ENCODE data around the gene MCRIP1.

DNA sequence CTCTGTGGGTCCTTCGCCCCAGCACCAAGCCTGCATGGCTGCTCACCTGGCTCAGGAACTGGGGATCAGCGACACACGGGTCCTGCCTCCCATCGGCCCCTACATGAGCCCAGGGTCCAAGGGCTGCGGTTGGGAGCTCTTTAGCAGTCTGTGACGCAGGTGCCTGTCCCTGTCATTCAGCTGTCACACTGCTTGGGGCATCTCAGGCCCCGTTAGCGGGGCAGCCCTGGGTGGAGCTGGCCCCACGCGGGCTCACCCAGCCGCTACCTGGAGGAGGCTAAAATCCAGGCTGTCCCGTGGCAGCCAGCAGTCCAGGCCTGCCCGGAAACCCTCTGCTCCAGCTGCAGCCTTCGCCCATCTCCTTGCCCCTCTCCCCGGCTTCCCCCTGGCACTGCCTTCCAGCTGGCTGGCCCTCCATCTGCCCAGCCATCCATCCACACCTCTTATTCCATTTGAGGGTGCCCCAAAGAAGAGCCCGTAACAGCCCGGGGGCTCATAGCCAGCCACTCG lies 25.8 kb downstream of the MCRIP1 start:
- no peak for TF ChIP-seq TCF7L2 (IDR thresholded peaks at IDR 0.05; ENCODE audit: low read depth, low read length)
- TF ChIP-seq, protein P1, sequence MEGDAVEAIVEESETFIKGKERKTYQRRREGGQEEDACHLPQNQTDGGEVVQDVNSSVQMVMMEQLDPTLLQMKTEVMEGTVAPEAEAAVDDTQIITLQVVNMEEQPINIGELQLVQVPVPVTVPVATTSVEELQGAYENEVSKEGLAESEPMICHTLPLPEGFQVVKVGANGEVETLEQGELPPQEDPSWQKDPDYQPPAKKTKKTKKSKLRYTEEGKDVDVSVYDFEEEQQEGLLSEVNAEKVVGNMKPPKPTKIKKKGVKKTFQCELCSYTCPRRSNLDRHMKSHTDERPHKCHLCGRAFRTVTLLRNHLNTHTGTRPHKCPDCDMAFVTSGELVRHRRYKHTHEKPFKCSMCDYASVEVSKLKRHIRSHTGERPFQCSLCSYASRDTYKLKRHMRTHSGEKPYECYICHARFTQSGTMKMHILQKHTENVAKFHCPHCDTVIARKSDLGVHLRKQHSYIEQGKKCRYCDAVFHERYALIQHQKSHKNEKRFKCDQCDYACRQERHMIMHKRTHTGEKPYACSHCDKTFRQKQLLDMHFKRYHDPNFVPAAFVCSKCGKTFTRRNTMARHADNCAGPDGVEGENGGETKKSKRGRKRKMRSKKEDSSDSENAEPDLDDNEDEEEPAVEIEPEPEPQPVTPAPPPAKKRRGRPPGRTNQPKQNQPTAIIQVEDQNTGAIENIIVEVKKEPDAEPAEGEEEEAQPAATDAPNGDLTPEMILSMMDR (IDR thresholded peaks at IDR 0.05) = no peak
- TF ChIP-seq, protein P2, sequence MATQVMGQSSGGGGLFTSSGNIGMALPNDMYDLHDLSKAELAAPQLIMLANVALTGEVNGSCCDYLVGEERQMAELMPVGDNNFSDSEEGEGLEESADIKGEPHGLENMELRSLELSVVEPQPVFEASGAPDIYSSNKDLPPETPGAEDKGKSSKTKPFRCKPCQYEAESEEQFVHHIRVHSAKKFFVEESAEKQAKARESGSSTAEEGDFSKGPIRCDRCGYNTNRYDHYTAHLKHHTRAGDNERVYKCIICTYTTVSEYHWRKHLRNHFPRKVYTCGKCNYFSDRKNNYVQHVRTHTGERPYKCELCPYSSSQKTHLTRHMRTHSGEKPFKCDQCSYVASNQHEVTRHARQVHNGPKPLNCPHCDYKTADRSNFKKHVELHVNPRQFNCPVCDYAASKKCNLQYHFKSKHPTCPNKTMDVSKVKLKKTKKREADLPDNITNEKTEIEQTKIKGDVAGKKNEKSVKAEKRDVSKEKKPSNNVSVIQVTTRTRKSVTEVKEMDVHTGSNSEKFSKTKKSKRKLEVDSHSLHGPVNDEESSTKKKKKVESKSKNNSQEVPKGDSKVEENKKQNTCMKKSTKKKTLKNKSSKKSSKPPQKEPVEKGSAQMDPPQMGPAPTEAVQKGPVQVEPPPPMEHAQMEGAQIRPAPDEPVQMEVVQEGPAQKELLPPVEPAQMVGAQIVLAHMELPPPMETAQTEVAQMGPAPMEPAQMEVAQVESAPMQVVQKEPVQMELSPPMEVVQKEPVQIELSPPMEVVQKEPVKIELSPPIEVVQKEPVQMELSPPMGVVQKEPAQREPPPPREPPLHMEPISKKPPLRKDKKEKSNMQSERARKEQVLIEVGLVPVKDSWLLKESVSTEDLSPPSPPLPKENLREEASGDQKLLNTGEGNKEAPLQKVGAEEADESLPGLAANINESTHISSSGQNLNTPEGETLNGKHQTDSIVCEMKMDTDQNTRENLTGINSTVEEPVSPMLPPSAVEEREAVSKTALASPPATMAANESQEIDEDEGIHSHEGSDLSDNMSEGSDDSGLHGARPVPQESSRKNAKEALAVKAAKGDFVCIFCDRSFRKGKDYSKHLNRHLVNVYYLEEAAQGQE (IDR thresholded peaks at IDR 0.05; ENCODE audit: insufficient read depth in 1 of 2, low read depth in 2 of 2, low read length in 1 of 2) = no peak
